HG03521 (cell line): ENCODE data around the gene FAM184A.

Experiments
- ATAC-seq: cut with Tn5 transposase; IDR thresholded peaks from one replicate; pipeline ENCODE4 v1.9.1; 2021; ENCODE audit warnings: mild to moderate bottlenecking, moderate library complexity; ENCODE audit not compliant: unreplicated experiment

Gene FAM184A

DNA sequence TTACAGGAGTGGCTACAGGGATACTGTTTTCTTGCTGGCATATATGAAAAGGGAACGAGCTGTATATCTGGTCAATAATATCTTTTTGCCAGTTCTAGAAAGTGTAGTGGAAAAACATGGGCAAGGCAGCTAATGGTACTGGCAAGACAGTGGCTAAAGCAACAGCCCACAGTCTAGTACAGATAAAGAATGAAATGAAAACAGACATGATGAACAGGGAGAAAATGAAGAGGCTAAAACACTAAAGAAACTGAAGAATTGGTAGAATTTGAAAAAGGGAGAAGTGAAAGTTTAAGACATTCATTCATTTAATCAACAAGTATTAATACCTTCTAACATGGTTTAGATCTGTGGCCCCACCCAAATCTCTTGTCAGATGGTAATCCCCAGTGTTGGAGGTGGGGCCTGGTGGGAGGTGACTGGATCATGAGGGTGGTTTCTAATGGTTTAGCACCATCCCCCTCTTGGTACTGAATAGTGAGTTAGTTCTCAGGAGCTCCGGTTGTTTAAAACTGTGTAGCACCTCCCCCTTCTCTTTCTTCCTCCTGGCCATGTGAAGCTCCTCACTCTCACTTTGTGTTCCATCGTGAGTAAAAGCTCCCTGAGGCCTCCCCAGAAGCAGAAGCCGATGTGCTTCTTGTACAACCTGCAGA is 18.1 kb downstream of the FAM184A start:
- ATAC-seq: no peak

GRCh38 chr6:119055069-119055468 is 23.4 kb downstream of the FAM184A start:
- ATAC-seq: no peak

DNA sequence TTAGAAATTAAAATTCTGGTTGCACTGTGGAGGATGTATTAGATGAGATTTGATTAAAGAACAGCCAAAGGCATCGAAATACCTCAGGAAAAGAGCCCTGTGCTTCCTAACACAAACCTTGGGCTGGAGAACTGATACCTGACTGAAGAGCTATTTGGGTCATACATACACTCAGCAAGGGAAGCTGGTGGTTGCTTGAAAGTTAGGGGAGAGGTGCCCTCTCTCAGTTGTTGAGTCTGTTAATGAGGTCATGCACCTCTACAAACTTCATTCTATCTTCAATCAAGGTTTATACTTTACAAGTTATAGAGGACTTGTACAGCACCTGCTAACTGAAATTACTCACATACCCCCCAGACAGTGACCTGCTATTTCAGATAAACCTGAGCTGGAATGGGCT is 25.5 kb downstream of the FAM184A start:
- no peak for ATAC-seq

DNA sequence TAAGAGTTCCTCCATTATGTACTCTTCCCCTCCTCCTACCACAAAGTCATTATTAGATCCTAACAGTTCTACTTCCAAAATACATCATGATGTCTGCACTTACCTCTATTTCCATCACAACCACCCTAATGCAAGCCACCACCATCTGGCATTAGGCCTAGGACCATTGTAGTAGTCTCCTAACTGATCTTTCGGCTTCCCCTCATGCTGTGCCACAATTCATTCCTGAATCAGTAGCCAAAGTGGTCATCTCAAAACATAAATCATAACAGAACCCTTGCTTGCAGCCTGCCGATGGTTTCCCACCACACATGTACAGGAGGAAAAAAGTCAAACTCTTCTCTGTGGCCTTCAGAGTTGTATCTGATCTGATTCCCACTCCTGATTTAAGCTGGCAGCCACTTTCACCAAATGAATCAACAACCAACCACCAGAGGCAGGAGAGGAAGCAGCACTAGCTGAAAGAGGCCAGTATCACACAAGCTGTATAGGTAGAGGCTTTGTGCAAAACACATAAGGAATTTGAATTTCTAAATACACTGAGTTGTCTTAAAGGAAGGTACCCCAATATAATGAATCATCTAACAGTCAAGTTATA is 26.1 kb downstream of the FAM184A start:
- no peak for ATAC-seq

DNA sequence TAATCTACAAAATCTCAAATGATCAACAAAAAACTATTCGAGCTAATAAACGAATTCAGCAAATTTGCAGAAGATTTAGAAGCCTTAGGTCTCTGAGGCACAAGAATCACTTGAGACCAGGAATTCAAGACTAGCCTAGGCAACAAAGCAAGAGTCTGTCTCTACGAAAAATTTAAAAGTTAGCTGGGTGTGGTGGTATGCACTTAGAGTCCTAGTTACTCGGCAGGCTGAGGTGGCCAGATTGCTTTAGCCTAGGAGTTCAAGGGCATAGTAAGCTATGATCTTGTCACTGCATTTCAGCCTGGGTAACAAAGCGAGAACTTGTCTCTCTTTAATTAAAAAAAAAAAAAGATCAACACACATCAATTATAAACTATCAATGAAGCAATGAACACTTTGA is 34.2 kb downstream of the FAM184A start:
- no peak for ATAC-seq

GRCh38 chr6:119043783-119044182 is 34.7 kb downstream of the FAM184A start:
- ATAC-seq: peak; percentile 50

DNA sequence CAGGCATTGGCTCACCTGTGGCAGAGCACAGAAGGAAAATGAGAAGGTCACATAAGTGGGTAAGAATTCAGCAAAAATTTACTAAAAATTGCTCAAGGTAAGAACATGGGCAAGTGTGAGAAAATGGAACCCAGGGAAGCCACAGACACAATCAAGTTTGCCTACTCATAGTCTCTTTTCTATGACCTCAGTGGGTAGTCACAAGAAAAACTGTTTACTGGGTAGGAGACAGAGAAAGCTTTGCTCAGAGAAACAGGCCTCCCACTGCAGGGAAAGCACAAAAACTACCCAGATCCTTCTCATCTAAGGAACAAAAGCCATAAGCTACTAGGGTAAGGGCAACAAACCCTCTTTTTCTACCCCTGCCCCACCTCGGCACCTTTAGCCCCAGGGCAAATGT is 35.2 kb downstream of the FAM184A start:
- no peak for ATAC-seq

- ATAC-seq: no peak
These were observed 37.8 kb downstream of the FAM184A start for GRCh38 chr6:119040636-119041035.

DNA sequence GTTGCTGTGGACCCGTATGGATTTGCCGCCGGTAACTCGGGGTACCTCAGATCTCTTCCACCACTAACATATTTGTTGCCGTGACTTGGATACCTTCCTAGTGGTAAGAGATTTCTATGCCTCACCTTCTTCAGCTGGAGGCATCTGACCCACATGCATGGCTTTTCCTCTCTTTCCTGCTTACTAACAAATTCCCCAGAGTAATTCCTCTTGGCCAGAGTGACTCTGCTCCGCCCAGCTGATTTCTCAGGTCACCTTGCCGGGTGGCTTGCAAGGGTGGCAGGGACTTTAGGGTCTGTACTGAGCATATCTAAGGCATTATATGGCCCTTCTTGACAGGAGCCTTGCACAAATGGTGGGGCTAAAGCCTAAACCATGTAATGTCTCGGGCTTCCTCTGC is 38.2 kb downstream of the FAM184A start:
- ATAC-seq: no peak

GRCh38 chr6:119037941-119038623 is 40.4 kb downstream of the FAM184A start:
- no peak for ATAC-seq

DNA sequence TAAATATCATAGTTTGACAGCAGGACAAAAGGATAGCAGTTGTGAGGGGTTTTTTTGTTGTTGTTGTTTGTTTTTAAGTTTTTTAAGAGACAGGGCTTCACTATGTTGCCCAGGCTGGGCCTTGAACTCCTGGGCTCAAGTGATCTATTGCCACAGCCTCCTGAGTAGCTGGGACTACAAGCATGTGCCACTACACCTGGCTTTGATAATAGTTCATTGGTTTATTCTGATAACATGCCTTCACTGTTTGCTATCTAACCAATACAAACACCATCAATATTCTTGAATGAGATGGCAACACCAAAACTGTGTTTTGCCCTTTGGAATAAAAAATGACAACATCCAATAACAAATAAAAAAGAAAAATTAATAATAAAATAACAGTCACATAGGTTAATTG is 41.2 kb downstream of the FAM184A start:
- ATAC-seq: no peak

DNA sequence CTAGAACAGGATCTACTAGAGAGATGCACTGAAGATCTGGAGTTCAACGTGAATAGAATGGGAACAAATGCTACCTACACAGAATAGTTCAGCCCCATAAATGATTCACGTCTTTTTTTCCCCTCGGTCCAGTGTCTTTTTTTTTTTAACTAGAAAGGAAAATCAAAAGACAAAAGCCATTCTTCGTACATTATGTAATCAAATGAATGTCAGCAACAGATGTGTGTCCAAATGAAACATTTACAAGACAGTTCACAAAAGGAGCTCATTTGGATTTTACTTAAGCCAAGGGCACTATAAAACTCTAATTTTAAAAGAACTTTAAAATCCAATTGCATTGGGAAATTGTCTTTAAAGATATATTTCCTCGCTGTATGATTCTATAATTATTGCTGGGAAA is 42.4 kb downstream of the FAM184A start:
- ATAC-seq: no peak

GRCh38 chr6:119035459-119035858 is 43.0 kb downstream of the FAM184A start:
- ATAC-seq: no peak

DNA sequence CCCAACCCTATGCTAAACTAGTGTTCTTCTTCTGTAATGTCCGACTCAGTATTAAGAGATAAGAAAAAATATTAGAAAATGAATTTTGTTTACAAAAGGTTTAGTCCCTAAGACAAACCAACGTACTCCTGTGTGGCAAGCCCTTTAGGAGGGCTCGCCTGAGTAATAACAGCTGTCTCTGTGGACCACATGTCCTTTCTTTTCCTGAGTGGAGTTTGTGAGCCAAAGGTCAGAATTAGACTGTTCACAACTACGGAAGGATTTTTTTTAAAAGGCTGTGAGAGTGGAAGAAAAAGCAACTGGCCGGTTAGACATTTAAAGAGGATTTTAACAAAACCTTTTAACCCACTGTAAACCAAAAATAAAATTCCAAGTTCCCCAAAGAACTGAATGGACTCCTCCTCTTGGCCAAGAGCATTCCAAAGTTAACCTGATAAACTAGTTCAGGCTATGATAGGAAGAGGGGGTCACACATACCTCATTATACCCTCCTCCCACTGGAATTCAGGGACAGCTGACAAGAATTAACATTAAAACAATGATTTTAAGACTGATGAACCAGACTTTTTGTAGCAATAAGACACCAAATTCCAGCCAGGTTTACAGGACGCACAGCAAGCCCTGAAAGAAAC is 43.5 kb downstream of the FAM184A start:
- ATAC-seq: no peak

DNA sequence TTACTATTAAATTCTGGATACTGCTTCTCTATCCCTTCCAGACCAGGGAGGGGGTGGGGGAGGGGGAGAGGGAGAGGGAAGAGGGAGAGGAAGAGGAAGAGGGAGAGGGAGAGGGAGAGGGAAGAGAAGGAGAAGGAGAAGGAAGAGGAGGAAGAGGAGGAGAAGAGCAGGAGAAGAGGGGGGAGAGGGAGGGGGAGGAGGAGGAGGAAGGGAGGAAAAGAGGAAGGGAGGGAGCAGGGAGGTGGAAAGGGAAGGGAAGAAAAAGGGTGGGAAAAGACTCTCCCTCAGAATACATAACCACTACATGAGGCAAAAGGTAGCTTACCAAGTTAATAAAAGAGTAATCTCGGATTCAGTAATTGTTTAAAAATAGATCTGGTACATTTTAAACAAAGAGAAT is 46.0 kb downstream of the FAM184A start:
- no peak for ATAC-seq

DNA sequence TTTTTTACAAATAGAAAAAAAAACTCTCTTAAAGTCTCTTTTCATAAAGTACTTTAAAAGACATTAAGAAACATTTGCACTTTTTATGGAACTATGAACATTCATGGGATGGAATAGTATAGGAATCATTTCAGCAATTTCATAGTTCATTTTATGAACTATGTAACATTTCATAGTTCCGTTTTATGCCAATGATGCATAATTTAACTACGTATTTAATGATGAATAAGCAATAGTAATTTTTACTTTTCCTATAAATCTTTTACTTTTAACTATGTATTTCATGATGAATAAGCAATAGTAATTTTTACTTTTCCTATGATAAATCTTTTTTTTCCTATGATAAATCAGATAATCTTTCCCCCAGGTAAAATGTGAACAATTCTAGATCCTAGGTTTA is 47.7 kb downstream of the FAM184A start:
- no peak for ATAC-seq

GRCh38 chr6:119028091-119028490 is 50.4 kb downstream of the FAM184A start:
- ATAC-seq: no peak

- no peak for ATAC-seq
These were observed 51.0 kb downstream of the FAM184A start for GRCh38 chr6:119027465-119027864.

- ATAC-seq: no peak
These were observed 51.6 kb downstream of the FAM184A start for GRCh38 chr6:119026822-119027221.

DNA sequence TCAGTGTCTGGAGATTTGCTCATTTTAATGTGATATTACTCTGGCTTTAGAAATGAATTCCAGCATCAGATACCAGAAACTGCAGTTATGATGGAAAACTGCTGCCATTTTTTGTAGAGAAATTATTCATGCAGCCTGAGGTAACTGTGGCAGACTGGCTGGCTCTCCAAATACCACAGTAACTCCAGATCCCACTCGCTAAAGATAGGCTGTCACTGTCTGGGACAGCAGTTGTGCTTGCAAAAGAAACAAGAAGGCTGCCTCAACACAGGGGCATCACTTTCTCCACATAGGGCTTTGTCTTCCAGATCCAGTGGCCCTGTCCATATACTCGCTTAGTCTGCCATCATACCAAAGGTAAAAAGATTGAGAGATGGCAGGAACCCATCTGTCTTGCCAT is 52.7 kb downstream of the FAM184A start:
- no peak for ATAC-seq

DNA sequence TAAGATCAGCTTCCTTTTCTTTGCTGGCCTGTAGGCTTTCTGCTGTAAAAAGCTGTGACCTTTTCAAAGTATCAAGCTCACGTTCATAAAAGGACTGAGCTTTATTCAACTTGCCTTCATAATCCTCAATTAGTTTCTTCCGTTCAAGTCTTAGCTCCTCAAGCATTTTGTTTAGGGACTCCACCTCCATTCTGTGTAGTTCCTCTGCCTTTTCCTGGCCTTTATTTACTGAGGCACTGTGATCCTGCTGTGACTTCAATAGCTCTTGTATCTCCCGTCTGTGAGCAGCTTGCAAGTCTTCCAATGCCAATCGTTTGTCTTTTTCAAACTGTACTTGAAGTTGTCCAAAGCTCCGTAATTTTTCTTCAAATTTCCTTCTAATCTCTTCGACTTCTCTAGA is 54.4 kb downstream of the FAM184A start:
- ATAC-seq: no peak

DNA sequence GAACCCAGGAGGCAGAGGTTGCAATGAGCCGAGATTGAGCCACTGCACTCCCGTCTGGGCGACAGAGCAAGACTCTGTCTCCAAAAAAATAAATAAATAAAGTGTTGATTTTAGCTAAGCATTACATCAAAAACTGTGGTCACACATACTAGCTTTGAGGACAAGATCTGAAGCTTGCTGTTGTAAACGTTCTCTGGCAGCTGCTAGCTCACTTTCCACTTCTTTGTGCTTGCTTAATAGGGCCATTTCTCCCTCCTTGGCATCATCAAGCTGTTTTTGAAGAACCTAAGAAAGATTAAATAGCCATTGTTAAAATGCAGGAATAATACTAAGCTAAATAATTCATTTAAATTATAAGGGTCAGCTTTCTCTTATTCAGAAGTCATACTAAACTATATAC is 55.7 kb downstream of the FAM184A start:
- no peak for ATAC-seq
